GM21723 (cell line): ENCODE results near the gene FAM174B.

Experiments
- ATAC-seq: cut with Tn5 transposase; IDR thresholded peaks from one replicate; pipeline ENCODE4 v1.9.1; 2021; ENCODE audit warnings: mild to moderate bottlenecking, moderate library complexity; ENCODE audit not compliant: unreplicated experiment

Gene FAM174B

DNA sequence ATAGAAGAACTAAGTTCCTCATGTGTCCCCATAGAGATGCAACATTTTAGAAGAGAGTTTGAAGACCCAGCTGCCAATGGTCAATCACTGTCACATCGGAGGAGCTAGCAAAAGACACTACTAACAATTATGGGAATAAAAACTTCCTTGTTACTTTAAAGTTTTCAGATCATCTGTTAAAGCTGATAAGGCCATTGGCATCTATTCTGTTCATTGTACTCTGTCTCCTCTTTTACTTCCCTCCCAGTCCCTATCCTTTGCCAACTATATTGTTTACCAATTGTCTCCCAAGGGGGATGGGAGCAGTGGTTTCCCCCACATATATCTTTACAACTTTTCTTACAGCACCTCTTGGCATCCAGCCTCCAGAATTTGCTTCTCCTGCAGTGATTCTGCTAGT is 81.0 kb downstream of the FAM174B start:
- ATAC-seq = no peak

DNA sequence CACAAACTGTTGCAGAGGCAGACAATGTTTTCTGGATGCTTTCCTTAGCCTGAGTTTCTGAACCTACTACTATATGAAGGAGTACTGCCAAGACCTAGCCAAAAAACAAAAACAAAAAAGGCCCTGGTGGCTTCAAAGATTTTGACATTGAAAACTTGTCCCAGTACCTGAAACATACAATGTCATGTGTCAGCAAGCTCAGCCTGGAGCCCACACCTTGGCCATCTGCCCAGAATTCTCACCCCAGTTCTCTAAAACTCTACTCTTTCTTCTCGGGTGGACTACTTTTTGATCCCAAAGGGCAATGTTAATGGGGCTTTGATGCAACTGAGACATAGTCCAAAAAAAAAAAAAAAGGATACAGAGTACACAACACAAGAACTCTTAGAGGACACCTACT is 81.4 kb downstream of the FAM174B start:
- no peak for ATAC-seq

- no peak for ATAC-seq
These were observed 83.8 kb downstream of the FAM174B start for GRCh38 chr15:92571824-92572223.

DNA sequence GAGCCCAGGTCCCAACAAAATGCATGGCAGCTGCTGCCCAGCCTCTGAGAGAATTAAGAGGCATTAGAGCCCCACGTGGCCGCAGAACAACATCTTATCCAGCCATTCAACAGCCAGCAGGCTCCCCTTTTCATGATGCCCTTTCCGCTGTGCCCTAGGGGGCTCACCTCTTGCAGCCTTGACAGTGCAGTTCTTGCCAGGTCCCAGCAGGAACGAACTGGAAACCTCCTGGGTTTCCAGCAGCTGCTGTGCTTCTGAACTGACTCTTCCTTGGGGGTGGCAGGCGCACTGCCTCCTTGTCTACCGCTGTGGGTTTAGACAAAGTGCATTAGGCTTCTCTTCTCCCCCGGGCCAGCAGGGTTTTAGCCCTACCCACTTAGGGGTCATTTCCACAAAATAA is 85.2 kb downstream of the FAM174B start:
- ATAC-seq = no peak

- no peak for ATAC-seq
These were observed 85.8 kb downstream of the FAM174B start for GRCh38 chr15:92569778-92570177.
